Kidney (tissue), 14 donors: ENCODE results near the gene JPH4. TPM values are rescaled to one million over a fixed set of nuclear protein-coding genes. Genes with fewer than 3 reads are reported as not detected.
"Not testable (repeated sequence)": the region's sequence is repeated elsewhere in the genome, so short reads cannot be mapped to it uniquely, and the experiment has no call there.

Experiments used
- DNase-seq, 5 donors: peaks; one replicate each; pipeline ENCODE4 v3.0.0-alpha.2; 2013 to 2020
- FAIRE-seq: peaks from 2 replicates; lab custom pipeline; 2012; peaks lifted over from hg19 to GRCh38; lab: Jason Lieb, UNC
- H3K27ac ChIP-seq, 2 donors: one replicate each; pipeline ENCODE4 v1.7.0; 2013; ENCODE audit warnings: low read depth in 2 of 2, low read length in 2 of 2, inconsistent platforms in 1 of 2
- H3K27me3 ChIP-seq: one replicate; pipeline ENCODE4 v1.7.1; 2013; ENCODE audit warnings: low read length, inconsistent platforms; ENCODE audit not compliant: control insufficient read depth, insufficient read depth
- H3K36me3 ChIP-seq, 3 donors: one replicate each; pipeline versions ENCODE4 v1.7.0 to v1.7.1; 2013; ENCODE audit warnings: low read length in 3 of 3, control low read depth in 1 of 3, inconsistent platforms in 1 of 3; ENCODE audit not compliant: insufficient read depth in 3 of 3, control insufficient read depth in 2 of 3
- H3K4me1 ChIP-seq, 3 donors: one replicate each; pipeline versions ENCODE4 v1.7.0 to v1.7.1; 2013; ENCODE audit warnings: low read length in 3 of 3, inconsistent platforms in 1 of 3, low read depth in 1 of 3; ENCODE audit not compliant: control insufficient read depth in 2 of 3, insufficient read depth in 2 of 3
- H3K4me3 ChIP-seq, 3 donors: one replicate each; pipeline versions ENCODE4 v1.7.0 to v1.8.1; 2013; ENCODE audit warnings: low read length in 3 of 3, control low read depth in 1 of 3, inconsistent platforms in 1 of 3
- H3K9ac ChIP-seq, 3 donors: one replicate each; pipeline versions ENCODE4 v1.7.0 to v1.7.1; 2013; ENCODE audit warnings: low read length in 3 of 3, control low read depth in 1 of 3, inconsistent platforms in 1 of 3
- H3K9me3 ChIP-seq, 3 donors: one replicate each; pipeline versions ENCODE4 v1.7.0 to v1.7.1; 2013; ENCODE audit warnings: low read length in 3 of 3, control low read depth in 1 of 3, inconsistent platforms in 1 of 3; ENCODE audit not compliant: control insufficient read depth in 2 of 3, insufficient read depth in 1 of 3
- intact Hi-C: fragments of 100-400 bp; cut with DNase I; formaldehyde crosslinking; loops from one replicate; pipeline ENCODE4 v1.11.1; 2022
- polyA plus RNA-seq: library from polyadenylated mRNA; stranded (reverse); fragments of 350-450 nt; fragmentation: Illumina TruSeq; extraction: RNeasy Lipid Tissue Mini Kit (QIAGEN cat#74804); gene quantifications from one replicate; pipeline ENCODE4 v1.2.3, GENCODE V29; 2014; ENCODE audit warnings: low read depth, low replicate concordance; ENCODE audit not compliant: insufficient read depth
- total RNA-seq: library from RNA; stranded (reverse); fragmentation: NEBNext Ultra II Directional; extraction: Animal tissue kit (Norgen Biotek cat#: 25700); gene quantifications from one replicate; pipeline ENCODE4 v1.2.1, GENCODE V29; 2021
- TF ChIP-seq, protein P1 (sequence below): IDR thresholded peaks from 3 replicates; pipeline ENCODE4 v1.5.1; 2012; ENCODE audit warnings: mild to moderate bottlenecking, moderate library complexity, borderline replicate concordance; ENCODE audit not compliant: insufficient read depth; ENCODE audit errors: extremely low read depth
- donor health status: control.
- donor health status: control.
- donor health status: control.
- donor health status: control.
- donor health status: control.
- donor health status: DM: yes; HTN: yes; CAD: no.
- donor health status: Normal renal cell carcinoma (clear cell type).

The JPH4 gene
- total and polyA plus RNA-seq, 2 donors from 2014 or later, result 3.6 to 7.0 TPM

DNA sequence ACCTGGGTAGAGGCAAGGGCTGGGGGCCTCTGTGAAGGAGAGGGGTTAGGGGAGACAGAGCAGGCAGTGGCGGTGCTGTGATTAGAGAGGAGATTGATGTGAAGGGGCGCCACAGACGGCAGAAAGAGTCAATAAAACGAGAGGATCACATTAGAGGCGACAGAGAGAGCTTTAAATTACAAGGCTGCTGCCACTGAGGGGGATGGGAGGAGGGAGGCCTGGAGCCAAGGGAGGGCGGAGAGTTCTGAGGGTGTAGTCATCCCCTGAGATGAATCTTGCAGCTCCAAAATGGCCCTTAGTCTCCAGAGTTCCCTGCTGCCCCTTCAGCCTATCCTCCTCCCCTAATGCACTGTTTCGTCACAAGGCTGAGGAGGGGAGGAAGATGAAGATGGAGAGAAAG lies 39.8 kb downstream of the JPH4 start:
- DNase-seq, result peak in 4 of 5 donors; percentile 81 to 86 (median 82)
- TF ChIP-seq, protein P1, sequence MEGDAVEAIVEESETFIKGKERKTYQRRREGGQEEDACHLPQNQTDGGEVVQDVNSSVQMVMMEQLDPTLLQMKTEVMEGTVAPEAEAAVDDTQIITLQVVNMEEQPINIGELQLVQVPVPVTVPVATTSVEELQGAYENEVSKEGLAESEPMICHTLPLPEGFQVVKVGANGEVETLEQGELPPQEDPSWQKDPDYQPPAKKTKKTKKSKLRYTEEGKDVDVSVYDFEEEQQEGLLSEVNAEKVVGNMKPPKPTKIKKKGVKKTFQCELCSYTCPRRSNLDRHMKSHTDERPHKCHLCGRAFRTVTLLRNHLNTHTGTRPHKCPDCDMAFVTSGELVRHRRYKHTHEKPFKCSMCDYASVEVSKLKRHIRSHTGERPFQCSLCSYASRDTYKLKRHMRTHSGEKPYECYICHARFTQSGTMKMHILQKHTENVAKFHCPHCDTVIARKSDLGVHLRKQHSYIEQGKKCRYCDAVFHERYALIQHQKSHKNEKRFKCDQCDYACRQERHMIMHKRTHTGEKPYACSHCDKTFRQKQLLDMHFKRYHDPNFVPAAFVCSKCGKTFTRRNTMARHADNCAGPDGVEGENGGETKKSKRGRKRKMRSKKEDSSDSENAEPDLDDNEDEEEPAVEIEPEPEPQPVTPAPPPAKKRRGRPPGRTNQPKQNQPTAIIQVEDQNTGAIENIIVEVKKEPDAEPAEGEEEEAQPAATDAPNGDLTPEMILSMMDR, result no peak

DNA sequence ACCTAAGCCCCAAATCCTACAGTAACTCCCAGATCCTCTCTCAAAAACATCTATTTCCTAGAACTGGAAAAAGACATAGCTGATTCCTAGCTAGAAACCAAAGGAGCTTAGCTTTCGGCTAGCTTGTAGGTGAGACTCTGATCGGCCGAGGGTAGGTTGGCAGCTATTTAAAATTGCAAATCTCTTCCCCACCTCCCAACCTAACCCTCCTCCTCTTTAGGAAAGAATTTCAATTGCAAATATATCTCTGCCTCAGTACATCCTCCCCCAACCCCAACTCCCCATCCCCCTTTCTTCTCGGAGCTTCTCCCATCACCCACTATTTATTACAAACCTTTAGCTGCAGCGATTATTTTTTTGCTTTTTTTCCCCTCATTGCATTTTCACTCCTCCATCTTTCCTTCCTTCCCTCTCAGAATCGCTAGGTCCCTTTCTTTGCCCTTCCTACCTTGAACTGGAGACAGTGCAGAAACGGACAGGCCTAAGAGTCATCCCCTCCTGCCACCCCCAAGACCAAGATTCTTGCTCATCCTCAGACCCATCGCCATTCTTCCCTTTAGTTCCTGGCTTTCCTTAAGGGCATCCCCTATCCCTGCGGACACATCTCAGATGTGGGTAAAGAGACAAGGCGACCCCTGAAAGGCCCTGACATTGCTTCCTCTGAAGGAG lies 40.4 kb downstream of the JPH4 start:
- TF ChIP-seq, protein P1, result no peak
- FAIRE-seq (no peak), DNase-seq (no peak)
- no peak overlapping the region for H3K27ac ChIP-seq
- H3K9me3 ChIP-seq, result no peaks in the 10 kb centered on the region
- intact Hi-C loops, result no loop called here
- H3K4me1 ChIP-seq, result peaks cover 0 to 3% (median 3%) of the 10 kb centered on the region in 3 donors
- H3K9ac ChIP-seq, result no peak overlapping the region
- no peak overlapping the region for H3K4me3 ChIP-seq
- H3K27me3 ChIP-seq, result no peaks in the 10 kb centered on the region
- no peaks in the 10 kb centered on the region for H3K36me3 ChIP-seq

More for the DNA sequence above, 39.8 kb downstream of the JPH4 start:
- FAIRE-seq, result no peak
- H3K4me1 ChIP-seq, result peaks cover 0 to 7% (median 3%) of the 10 kb centered on the region in 3 donors
- H3K9me3 ChIP-seq, result no peaks in the 10 kb centered on the region
- no peaks in the 10 kb centered on the region for H3K36me3 ChIP-seq
- intact Hi-C loops, result no loop called here
- H3K4me3 ChIP-seq, result no peak overlapping the region
- H3K9ac ChIP-seq, result no peak overlapping the region
- H3K27ac ChIP-seq, result peak overlapping the region in 1 of 2 donors; percentile 22
- no peaks in the 10 kb centered on the region for H3K27me3 ChIP-seq

DNA sequence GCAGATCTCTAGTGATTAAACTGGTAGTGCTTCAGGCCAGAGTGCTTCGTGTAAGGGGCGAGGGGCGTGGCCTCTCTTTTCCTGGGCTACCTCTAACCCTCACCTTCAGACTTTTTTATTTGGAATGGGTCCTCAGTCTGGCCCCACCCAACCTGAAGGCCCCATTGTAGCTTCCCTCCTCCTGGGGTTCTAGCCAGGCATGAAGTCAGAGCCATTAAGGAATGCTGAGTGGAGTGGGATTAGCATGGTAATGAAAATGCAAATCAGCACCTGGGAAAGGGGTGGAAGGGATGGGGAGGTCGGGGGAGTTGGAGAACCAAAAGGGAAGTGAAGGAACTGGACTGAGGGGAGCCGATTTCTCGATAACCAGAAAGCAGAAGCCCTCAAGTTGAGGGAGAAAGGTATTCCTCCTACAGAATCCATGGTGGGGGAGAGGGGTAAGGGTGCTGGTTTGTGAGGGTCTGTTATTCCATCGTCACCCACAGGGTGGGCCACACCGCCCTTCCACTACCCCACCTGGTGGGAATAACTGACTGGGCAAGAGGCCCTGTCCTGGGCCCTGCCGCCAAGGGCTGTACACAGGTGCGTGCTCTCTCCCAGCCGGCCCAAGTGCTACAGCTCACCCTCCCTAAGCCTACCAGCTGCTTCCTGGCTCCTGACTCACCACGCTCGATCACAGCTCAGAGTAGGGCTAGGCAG lies 41.1 kb downstream of the JPH4 start:
- Histone ChIP-seq H3K4me1 (peaks cover 0 to 3% (median 0%) of the 10 kb centered on the region in 3 donors), H3K9ac (no peak overlapping the region), H3K27me3 (no peaks in the 10 kb centered on the region), H3K9me3 (no peaks in the 10 kb centered on the region), H3K36me3 (no peaks in the 10 kb centered on the region), H3K27ac (peak overlapping the region in 1 of 2 donors; percentile 17), H3K4me3 (no peak overlapping the region)
- FAIRE-seq, result no peak
- TF ChIP-seq, protein P1, result no peak
- intact Hi-C loops, result no loop called here
- DNase-seq, result peak in 1 of 5 donors; percentile 30

DNA sequence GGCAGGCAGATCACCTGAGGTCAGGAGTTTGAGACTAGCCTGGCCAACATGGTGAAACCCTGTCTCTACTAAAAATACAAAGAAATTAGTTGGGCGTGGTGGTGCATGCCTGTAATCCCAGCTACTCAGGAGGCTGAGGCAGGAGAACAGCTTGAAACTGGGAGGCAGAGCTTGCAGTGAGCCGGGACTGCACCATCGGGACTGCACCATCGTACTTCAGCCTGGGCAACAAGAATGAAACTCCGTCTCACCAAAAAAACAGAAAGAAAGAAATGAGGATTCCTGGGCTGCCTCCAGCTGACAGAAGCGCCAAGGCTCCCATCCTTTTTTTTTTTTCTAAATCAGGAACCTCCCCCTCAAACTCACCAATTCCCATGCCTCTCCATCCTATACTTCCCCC lies 41.7 kb downstream of the JPH4 start:
- intact Hi-C loops, FAIRE-seq, DNase-seq: not testable (repeated sequence)

More for the DNA sequence above, 41.7 kb downstream of the JPH4 start:
- not testable (repeated sequence) for H3K9ac ChIP-seq, H3K36me3 ChIP-seq, H3K9me3 ChIP-seq, H3K27me3 ChIP-seq, H3K4me3 ChIP-seq, H3K4me1 ChIP-seq, H3K27ac ChIP-seq
